GM12864 (cell line): ENCODE results near the gene SPECC1L.

Source experiments
- DNase-seq: peaks from one replicate; pipeline ENCODE4 v3.0.0-alpha.2; 2011; ENCODE audit warnings: low read depth
- H3K4me3 ChIP-seq: 2 replicates; pipeline ENCODE4 v1.5.1; 2011; ENCODE audit warnings: mild to moderate bottlenecking, low read depth, low read length, control low read depth
- TF ChIP-seq, protein P1 (sequence below): IDR thresholded peaks from 2 replicates; pipeline ENCODE4 v1.5.1; 2011; ENCODE audit warnings: low read depth, mild to moderate bottlenecking, moderate library complexity, low read length, control low read depth, inconsistent platforms; ENCODE audit errors: missing control alignments

SPECC1L gene

DNA sequence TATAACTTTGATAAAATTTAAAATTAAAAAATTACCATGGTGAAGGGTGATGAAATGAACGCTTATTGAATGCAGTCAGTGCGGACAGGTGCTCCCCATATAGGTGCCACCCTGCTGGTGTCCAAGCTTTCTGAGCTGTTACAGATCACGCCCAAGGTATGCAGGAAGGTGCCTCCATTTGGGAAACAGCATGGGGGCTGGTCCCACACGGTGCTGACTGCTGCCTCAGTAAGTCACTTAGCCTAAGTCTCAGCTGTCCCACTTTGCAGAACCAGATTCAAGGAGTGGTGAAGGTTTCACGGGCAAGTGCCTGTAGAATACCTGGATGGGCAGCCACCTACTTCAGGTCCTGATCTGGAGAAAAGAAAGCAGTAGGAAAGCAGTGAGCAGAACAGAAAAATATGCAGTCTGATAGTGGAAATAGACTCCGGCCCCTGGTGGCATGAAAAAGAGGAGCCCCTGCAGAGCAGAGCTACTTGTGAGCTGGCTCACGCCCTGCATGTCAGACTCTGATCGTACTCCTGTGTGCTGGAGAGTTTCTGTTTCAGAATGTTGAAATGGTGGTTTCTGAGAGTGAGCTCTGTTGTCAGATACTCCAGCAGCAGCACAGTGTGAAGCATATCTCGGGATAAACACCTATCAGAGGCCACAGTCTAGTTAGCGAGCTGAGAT is 189.9 kb downstream of the SPECC1L start:
- H3K4me3 ChIP-seq, result no peak overlapping the region
- no peak for DNase-seq
- TF ChIP-seq, protein P1, sequence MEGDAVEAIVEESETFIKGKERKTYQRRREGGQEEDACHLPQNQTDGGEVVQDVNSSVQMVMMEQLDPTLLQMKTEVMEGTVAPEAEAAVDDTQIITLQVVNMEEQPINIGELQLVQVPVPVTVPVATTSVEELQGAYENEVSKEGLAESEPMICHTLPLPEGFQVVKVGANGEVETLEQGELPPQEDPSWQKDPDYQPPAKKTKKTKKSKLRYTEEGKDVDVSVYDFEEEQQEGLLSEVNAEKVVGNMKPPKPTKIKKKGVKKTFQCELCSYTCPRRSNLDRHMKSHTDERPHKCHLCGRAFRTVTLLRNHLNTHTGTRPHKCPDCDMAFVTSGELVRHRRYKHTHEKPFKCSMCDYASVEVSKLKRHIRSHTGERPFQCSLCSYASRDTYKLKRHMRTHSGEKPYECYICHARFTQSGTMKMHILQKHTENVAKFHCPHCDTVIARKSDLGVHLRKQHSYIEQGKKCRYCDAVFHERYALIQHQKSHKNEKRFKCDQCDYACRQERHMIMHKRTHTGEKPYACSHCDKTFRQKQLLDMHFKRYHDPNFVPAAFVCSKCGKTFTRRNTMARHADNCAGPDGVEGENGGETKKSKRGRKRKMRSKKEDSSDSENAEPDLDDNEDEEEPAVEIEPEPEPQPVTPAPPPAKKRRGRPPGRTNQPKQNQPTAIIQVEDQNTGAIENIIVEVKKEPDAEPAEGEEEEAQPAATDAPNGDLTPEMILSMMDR, result no peak

- TF ChIP-seq, protein P1, result no peak
- peak; percentile 18 for DNase-seq
- H3K4me3 ChIP-seq, result no peak overlapping the region
Measured at GRCh38 chr22:24463071-24463760, 192.6 kb downstream of the SPECC1L start.

DNA sequence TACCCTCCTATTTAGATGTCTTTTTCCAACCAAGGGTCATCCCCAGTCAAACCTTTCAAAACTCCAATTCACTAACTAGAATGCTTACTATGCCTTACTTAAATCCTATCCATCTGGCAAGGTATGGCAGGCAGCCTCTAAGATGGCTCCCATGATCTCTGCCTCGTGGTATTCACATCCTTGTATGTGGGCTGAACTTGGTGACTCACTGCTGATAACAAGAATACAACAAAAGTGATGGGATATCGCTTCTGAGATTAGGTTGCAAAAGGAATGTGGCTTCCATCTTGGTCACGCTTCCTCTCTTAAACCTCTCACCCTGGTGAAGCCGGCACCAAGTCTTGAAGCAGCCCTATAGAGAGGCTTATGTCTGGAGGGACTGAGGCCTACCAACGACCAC is 194.9 kb downstream of the SPECC1L start:
- DNase-seq, result no peak
- H3K4me3 ChIP-seq, result no peak overlapping the region
- TF ChIP-seq, protein P1, result no peak

- no peak for DNase-seq
- TF ChIP-seq, protein P1, result no peak
- H3K4me3 ChIP-seq, result no peak overlapping the region
Measured at GRCh38 chr22:24465975-24466374, 195.3 kb downstream of the SPECC1L start.

DNA sequence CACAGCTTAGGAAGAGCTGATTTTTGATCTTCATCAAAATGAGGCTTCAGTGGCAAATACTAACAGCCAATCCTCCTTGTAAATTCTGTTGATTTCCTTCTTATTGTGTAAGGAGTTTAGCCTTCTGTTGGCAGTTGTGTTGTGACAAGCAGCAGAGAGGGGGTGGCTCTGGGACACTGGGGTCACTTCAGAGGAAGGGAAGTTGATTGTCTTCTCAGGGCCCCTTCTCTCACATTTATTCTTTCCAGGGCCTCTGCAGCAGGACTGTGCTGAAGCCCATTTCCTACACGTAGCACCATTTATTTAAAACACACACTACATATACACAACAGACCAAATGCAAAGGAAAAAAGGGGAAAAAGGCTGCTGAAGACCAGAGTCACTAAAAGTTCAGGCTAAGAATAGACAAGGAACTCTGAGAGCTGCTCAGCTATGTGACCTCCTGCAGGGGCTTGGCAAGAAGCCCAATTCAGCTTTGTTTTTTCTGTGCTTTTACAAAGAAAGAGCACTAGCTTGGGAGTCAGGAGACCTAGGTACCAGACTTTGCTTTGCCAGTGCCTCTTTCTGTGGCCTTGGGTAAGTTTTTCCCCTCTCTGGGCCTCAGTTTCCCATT is 196.2 kb downstream of the SPECC1L start:
- TF ChIP-seq, protein P1, result no peak
- H3K4me3 ChIP-seq, result no peak overlapping the region
- DNase-seq, result no peak

DNA sequence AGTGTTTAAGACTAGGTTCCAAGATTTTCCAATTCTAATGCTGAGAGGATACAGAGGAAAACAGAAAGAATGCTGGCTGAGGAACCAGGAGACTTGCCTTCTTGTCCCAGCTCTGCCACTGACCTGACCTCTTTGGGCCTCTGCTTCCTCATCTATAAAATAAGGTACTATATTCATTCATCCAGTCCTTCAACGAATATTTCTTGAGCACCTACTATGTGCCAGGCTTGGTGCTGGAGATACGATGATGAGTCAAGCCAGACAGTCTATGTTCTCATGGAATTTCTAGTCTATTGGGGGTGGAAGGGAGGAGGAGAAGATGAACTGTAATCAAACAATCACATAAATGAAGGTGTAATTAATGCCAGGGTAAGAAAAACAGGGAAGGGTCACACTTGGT is 196.7 kb downstream of the SPECC1L start:
- H3K4me3 ChIP-seq, result no peak overlapping the region
- DNase-seq, result no peak
- TF ChIP-seq, protein P1, result no peak
